ENCODE data around the gene EEF1AKMT3. TPM values are rescaled to one million over a fixed set of nuclear protein-coding genes. Genes with fewer than 3 reads are reported as not detected.
A peak's percentile ranks its signal among the peaks of the same experiment; 100 is the strongest.

EEF1AKMT3 gene
- total RNA-seq, 2 experiments from 2014 or later, result 3.1 to 3.2 TPM

DNA sequence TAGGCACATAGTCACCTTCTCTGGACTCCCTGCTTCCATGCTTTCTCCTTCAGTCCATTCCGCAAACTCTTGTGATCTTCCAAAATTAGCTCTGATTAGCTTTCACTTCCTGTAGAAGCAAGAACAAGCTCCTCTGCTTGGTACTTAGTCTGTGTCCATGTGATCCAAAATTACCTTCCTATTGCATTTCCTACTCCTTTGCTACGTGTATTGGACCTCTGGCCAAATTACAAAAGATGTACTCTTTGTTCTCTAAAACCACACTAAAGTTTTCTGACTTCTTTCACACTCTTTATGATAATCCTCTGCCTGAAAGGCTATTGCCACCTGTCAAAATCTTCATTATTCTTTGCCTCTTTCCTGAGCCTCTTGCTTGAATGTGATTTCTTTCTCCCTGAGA is 9.4 kb downstream of the EEF1AKMT3 start:
- no peak overlapping the region for H3K4me3 Mint-ChIP-seq
- peaks cover 40% of the 10 kb centered on the region for H3K4me1 Mint-ChIP-seq (ENCODE audit: low read depth)

DNA sequence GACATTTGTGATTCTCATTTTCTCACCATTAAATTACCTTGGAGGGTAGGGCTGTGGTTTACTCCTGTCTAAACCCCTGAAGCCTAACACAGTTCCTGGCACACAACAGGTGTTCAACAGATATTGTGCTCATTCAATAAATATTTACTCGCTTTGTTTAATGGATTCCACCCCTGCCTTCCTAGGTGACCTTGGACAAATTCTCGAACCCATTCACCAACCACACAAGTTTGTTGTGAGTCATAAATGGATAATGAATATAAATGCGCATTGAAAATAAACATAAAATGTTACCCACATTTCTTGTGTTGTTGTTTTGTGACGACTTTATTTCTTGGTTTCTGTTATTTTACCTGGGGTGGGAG is 9.8 kb downstream of the EEF1AKMT3 start:
- peaks cover 40% of the 10 kb centered on the region for H3K4me1 Mint-ChIP-seq (ENCODE audit: low read depth)
- H3K27me3 Mint-ChIP-seq (ENCODE audit: low read depth), result no peaks in the 10 kb centered on the region
- ATAC-seq, result no peak
- H3K36me3 Mint-ChIP-seq (ENCODE audit: low read depth), result peaks cover 17% of the 10 kb centered on the region
- ChIA-PET POLR2A (interaction anchor here (1.3 to 1.6 kb wide), 2 partner anchors 10 to 159 kb away, joined by 5 to 7 read pairs; partner anchors contain the start of genes ATP23, EEF1AKMT3 and METTL1), CTCF (interaction anchor here (1.0 to 4.5 kb wide), 13 partner anchors 9 to 130 kb away, joined by 3 to 26 read pairs (median 5); partner anchors contain the start of genes CYP27B1, EEF1AKMT3 and METTL1)
- H3K9me3 Mint-ChIP-seq (ENCODE audit: insufficient read depth), result no peaks in the 10 kb centered on the region
- H3K4me3 Mint-ChIP-seq, result peak overlapping the region; percentile 99
- no peak for DNase-seq
- peak overlapping the region; percentile 96 for H3K27ac Mint-ChIP-seq

More for the DNA sequence above, 9.4 kb downstream of the EEF1AKMT3 start:
- ChIA-PET POLR2A (interaction anchor here (0.7 kb wide), 1 partner anchor 63 kb away, joined by 4 read pairs; no protein-coding TSS in a partner anchor), CTCF (interaction anchor here (0.7 to 4.5 kb wide), 11 partner anchors 8 to 124 kb away, joined by 3 to 26 read pairs (median 5); partner anchors contain the start of genes CYP27B1, EEF1AKMT3 and METTL1)
- Mint-ChIP-seq H3K36me3 (ENCODE audit: low read depth) (peaks cover 15% of the 10 kb centered on the region), H3K9me3 (ENCODE audit: insufficient read depth) (no peaks in the 10 kb centered on the region), H3K27me3 (ENCODE audit: low read depth) (no peaks in the 10 kb centered on the region), H3K27ac (peak overlapping the region; percentile 96)
- ATAC-seq (no peak), DNase-seq (no peak)

- Mint-ChIP-seq H3K4me1 (ENCODE audit: low read depth) (peaks cover 40% of the 10 kb centered on the region), H3K27ac (peak within 1 kb of the TSS; percentile 96), H3K9me3 (ENCODE audit: insufficient read depth) (no peaks in the 10 kb centered on the region), H3K4me3 (peak within 1 kb of the TSS; percentile 99), H3K36me3 (ENCODE audit: low read depth) (peaks cover 19% of the 10 kb centered on the region), H3K27me3 (ENCODE audit: low read depth) (no peaks in the 10 kb centered on the region)
- CTCF ChIA-PET, result interaction anchor here (0.7 to 4.5 kb wide), 27 partner anchors 9 to 129 kb away, joined by 3 to 26 read pairs (median 6); partner anchors contain the start of genes CTDSP2, EEF1AKMT3 and METTL1
- POLR2A ChIA-PET, result interaction anchor here (0.8 to 1.6 kb wide), 7 partner anchors 11 to 158 kb away, joined by 3 to 7 read pairs (median 4); partner anchors contain the start of genes ATP23, CYP27B1, EEF1AKMT3 and METTL1
- peak; percentile 87 for ATAC-seq
- peak; percentile 98 for DNase-seq
Observed at GRCh38 chr12:57782608-57783465, 10.4 kb downstream of the EEF1AKMT3 start, which contains the start of gene TSFM. Gene TSFM, plus strand, starts transcription at chr12:57782787. Its CDS starts 15 bp downstream, at chr12:57782802.

GRCh38 chr12:57783466-57783801 is 11.0 kb downstream of the EEF1AKMT3 start:
- peak overlapping the region; percentile 99 for H3K4me3 Mint-ChIP-seq
- H3K27ac Mint-ChIP-seq, result peak overlapping the region; percentile 96
- DNase-seq (no peak), ATAC-seq (no peak)
- H3K4me1 Mint-ChIP-seq (ENCODE audit: low read depth), result peaks cover 39% of the 10 kb centered on the region
- H3K27me3 Mint-ChIP-seq (ENCODE audit: low read depth), result no peaks in the 10 kb centered on the region
- peaks cover 21% of the 10 kb centered on the region for H3K36me3 Mint-ChIP-seq (ENCODE audit: low read depth)
- ChIA-PET POLR2A (interaction anchor here (0.8 to 1.6 kb wide), 7 partner anchors 11 to 158 kb away, joined by 3 to 7 read pairs (median 4); partner anchors contain the start of genes ATP23, CYP27B1, EEF1AKMT3 and METTL1), CTCF (interaction anchor here (0.7 to 4.5 kb wide), 25 partner anchors 8 to 128 kb away, joined by 3 to 26 read pairs (median 6); partner anchors contain the start of genes CTDSP2, EEF1AKMT3 and METTL1)
- no peaks in the 10 kb centered on the region for H3K9me3 Mint-ChIP-seq (ENCODE audit: insufficient read depth)

- no peaks in the 10 kb centered on the region for H3K27me3 Mint-ChIP-seq (ENCODE audit: low read depth)
- H3K36me3 Mint-ChIP-seq (ENCODE audit: low read depth), result peaks cover 24% of the 10 kb centered on the region
- H3K9me3 Mint-ChIP-seq (ENCODE audit: insufficient read depth), result no peaks in the 10 kb centered on the region
- peak overlapping the region; percentile 27 for H3K27ac Mint-ChIP-seq
- H3K4me3 Mint-ChIP-seq, result peak overlapping the region; percentile 66
- ChIA-PET POLR2A (interaction anchor here (0.9 to 1.6 kb wide), 3 partner anchors 15 to 157 kb away, joined by 3 to 7 read pairs (median 5); partner anchors contain the start of gene ATP23), CTCF (interaction anchor here (0.7 to 4.5 kb wide), 11 partner anchors 10 to 120 kb away, joined by 4 to 26 read pairs (median 9); partner anchors contain the start of genes EEF1AKMT3 and METTL1)
- DNase-seq (no peak), ATAC-seq (no peak)
- peaks cover 37% of the 10 kb centered on the region for H3K4me1 Mint-ChIP-seq (ENCODE audit: low read depth)
Observed at GRCh38 chr12:57783861-57784260, 11.4 kb downstream of the EEF1AKMT3 start.

DNA sequence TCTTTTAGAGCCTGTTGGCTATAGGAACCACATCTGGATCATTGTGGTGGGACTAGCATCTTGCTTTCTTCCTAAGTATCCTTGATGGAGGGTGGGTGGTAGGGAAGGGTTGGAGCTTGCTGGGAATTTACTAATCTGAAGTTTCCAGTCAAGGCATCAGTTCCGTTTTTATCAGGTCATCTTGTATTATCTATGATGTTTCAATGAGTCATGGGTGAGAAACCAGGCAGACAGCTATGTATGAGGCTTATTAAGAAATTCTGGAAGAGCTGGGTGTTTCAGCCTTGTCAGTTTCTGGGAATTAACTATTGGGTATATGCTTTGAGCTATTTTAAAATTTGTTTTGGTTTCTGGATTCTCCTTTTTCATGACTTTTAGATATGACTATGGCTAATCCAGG is 21.5 kb downstream of the EEF1AKMT3 start:
- Mint-ChIP-seq H3K27me3 (ENCODE audit: low read depth) (no peaks in the 10 kb centered on the region), H3K4me1 (ENCODE audit: low read depth) (peaks cover 4% of the 10 kb centered on the region), H3K27ac (no peak overlapping the region), H3K36me3 (ENCODE audit: low read depth) (peaks cover 42% of the 10 kb centered on the region), H3K9me3 (ENCODE audit: insufficient read depth) (no peaks in the 10 kb centered on the region), H3K4me3 (no peak overlapping the region)
- ATAC-seq (no peak), DNase-seq (no peak)
- POLR2A ChIA-PET, result interaction anchor here (0.8 kb wide), 1 partner anchor 8 kb away, joined by 3 read pairs; no protein-coding TSS in a partner anchor
- CTCF ChIA-PET, result interaction anchor here (0.7 to 4.3 kb wide), 6 partner anchors 9 to 111 kb away, joined by 3 to 26 read pairs (median 6); partner anchors contain the start of gene TSFM

- ATAC-seq (no peak), DNase-seq (no peak)
- Mint-ChIP-seq H3K4me1 (ENCODE audit: low read depth) (peaks cover 4% of the 10 kb centered on the region), H3K27ac (no peak overlapping the region), H3K4me3 (no peak overlapping the region), H3K36me3 (ENCODE audit: low read depth) (peaks cover 36% of the 10 kb centered on the region), H3K9me3 (ENCODE audit: insufficient read depth) (no peaks in the 10 kb centered on the region), H3K27me3 (ENCODE audit: low read depth) (no peaks in the 10 kb centered on the region)
- POLR2A ChIA-PET, result no interaction called here
- CTCF ChIA-PET, result interaction anchor here (4.3 kb wide), 1 partner anchor 8 kb away, joined by 26 read pairs; no protein-coding TSS in a partner anchor
Observed at GRCh38 chr12:57795354-57795753, 22.9 kb downstream of the EEF1AKMT3 start.

GRCh38 chr12:57796996-57797395 is 24.6 kb downstream of the EEF1AKMT3 start:
- DNase-seq (no peak), ATAC-seq (no peak)
- H3K27ac Mint-ChIP-seq, result no peak overlapping the region
- CTCF ChIA-PET, result interaction anchor here (4.7 kb wide), 1 partner anchor 14 kb away, joined by 26 read pairs; the partner anchor contains the start of gene TSFM
- POLR2A ChIA-PET, result interaction anchor here (0.6 kb wide), 1 partner anchor 38 kb away, joined by 3 read pairs; no protein-coding TSS in a partner anchor
- no peak overlapping the region for H3K4me3 Mint-ChIP-seq
- H3K4me1 Mint-ChIP-seq (ENCODE audit: low read depth), result peaks cover 2% of the 10 kb centered on the region
- H3K27me3 Mint-ChIP-seq (ENCODE audit: low read depth), result no peaks in the 10 kb centered on the region
- no peaks in the 10 kb centered on the region for H3K9me3 Mint-ChIP-seq (ENCODE audit: insufficient read depth)
- peaks cover 36% of the 10 kb centered on the region for H3K36me3 Mint-ChIP-seq (ENCODE audit: low read depth)

GRCh38 chr12:57797933-57798332 is 25.5 kb downstream of the EEF1AKMT3 start:
- Mint-ChIP-seq H3K4me1 (ENCODE audit: low read depth) (peaks cover under 1% of the 10 kb centered on the region), H3K27ac (no peak overlapping the region), H3K27me3 (ENCODE audit: low read depth) (no peaks in the 10 kb centered on the region), H3K9me3 (ENCODE audit: insufficient read depth) (no peaks in the 10 kb centered on the region), H3K4me3 (no peak overlapping the region), H3K36me3 (ENCODE audit: low read depth) (peaks cover 31% of the 10 kb centered on the region)
- no peak for ATAC-seq
- ChIA-PET POLR2A (no interaction called here), CTCF (interaction anchor here (0.9 to 7.9 kb wide), 4 partner anchors 15 to 215 kb away, joined by 3 to 128 read pairs (median 15); partner anchors contain the start of gene TSFM)
- DNase-seq, result no peak

DNA sequence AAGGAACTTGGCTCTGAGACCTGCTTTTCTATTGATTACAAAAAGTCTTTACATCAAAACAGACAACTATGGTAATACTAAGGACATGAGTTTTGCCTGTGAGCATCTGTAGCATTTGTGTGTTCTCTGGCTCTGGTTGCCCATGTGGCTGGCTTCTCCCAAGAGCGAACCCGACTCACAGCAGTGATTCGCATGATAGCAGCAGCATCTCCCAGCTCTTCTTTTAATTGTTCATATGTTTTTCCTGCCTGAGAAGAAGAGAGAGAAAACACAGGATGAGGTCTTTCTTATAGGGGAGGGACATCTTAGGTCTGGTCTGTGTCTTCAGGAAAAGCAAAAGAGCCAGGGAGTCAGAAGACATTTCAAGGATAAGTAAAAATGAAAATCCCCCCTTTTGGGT is 28.6 kb downstream of the EEF1AKMT3 start:
- no peak for ATAC-seq
- Mint-ChIP-seq H3K36me3 (ENCODE audit: low read depth) (peaks cover 20% of the 10 kb centered on the region), H3K4me1 (ENCODE audit: low read depth) (no peaks in the 10 kb centered on the region), H3K4me3 (no peak overlapping the region), H3K27me3 (ENCODE audit: low read depth) (no peaks in the 10 kb centered on the region), H3K27ac (no peak overlapping the region), H3K9me3 (ENCODE audit: insufficient read depth) (no peaks in the 10 kb centered on the region)
- ChIA-PET CTCF (interaction anchor here (1.3 to 7.9 kb wide), 5 partner anchors 18 to 103 kb away, joined by 3 to 128 read pairs (median 23); partner anchors contain the start of genes CTDSP2 and TSFM), POLR2A (interaction anchor here (0.6 kb wide), 1 partner anchor 51 kb away, joined by 3 read pairs; no protein-coding TSS in a partner anchor)
- no peak for DNase-seq

- ATAC-seq (no peak), DNase-seq (no peak)
- ChIA-PET CTCF (interaction anchor here (0.7 to 7.9 kb wide), 26 partner anchors 9 to 131 kb away, joined by 3 to 128 read pairs (median 6); partner anchors contain the start of genes AVIL, EEF1AKMT3, METTL1 and TSFM), POLR2A (interaction anchor here (0.8 to 1.1 kb wide), 2 partner anchors 9 to 19 kb away, joined by 3 read pairs; no protein-coding TSS in a partner anchor)
- no peak overlapping the region for H3K27ac Mint-ChIP-seq
- H3K4me1 Mint-ChIP-seq (ENCODE audit: low read depth), result no peaks in the 10 kb centered on the region
- no peaks in the 10 kb centered on the region for H3K9me3 Mint-ChIP-seq (ENCODE audit: insufficient read depth)
- H3K27me3 Mint-ChIP-seq (ENCODE audit: low read depth), result no peaks in the 10 kb centered on the region
- no peak overlapping the region for H3K4me3 Mint-ChIP-seq
- peaks cover 8% of the 10 kb centered on the region for H3K36me3 Mint-ChIP-seq (ENCODE audit: low read depth)
Observed at GRCh38 chr12:57802607-57803006, 30.2 kb downstream of the EEF1AKMT3 start.

Data from activated CD8-positive, alpha-beta T cell treated with anti-CD3 and anti-CD28 coated beads, Interleukin-2, amount 10 ng/mL, durations not matched to agents 7 days and 5 days (primary cell).